GM19372 (cell line): ENCODE data around the gene TRHDE.

Experiments used
- ATAC-seq: cut with Tn5 transposase; IDR thresholded peaks from one replicate; pipeline ENCODE4 v1.9.1; 2021; ENCODE audit warnings: mild to moderate bottlenecking, low read depth, moderate library complexity; ENCODE audit not compliant: unreplicated experiment

TRHDE gene

DNA sequence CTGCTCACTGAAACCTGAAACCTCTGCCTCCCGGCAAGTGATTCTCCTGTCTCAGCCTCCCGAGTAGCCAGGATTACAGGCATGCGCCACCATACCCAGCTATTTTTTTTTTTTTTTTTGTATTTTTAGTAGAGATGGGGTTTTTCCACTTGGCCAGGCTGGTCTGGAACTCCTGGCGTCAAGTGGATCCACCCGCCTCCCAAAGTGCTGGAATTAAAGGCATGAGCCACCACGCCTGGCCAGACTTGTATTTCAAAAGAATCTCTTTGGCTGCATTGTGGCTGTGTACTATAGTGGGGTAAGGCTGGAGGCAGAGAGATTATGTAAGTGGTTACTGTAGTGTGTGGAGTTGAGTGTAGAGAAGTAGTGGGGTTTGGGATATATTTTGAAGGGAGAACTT is 35.1 kb downstream of the TRHDE start:
- no peak for ATAC-seq

DNA sequence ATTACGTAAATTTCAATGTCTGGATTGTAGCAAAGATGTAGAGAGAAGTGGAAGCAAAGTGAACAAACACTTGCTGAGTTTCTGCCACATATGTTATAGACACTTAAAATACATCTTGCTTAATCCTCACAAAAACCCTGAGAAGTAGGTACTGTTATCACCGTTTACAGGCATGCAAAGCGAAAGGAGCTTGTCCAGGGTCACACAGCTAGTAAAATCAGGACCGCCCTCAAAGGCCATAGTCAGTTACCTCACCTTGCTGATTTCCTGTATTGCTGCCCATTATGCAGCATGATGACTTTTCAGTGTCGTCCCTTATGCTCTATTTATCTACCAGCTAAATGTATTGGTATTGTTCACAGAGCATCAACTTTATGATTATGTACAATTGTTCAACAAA is 39.8 kb downstream of the TRHDE start:
- ATAC-seq: no peak

DNA sequence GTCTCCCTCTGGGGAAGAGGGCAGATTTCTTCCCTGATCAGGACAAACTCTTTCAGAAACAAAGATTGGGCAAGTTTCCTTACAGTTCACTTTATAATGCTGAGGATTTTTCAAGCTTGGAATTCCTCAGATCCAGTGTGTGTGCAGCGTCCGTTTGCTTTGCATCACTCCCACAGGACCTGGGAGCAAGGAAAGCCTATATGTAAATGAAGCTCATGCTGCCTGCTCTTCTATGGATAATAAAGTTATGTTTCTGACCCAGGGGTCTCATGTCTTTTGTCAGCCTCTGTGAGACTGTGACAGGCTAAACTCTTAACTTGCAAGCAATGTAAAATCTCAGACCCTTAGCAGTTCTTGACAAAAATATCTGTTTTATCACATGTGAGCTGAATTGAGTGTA is 41.6 kb downstream of the TRHDE start:
- no peak for ATAC-seq

DNA sequence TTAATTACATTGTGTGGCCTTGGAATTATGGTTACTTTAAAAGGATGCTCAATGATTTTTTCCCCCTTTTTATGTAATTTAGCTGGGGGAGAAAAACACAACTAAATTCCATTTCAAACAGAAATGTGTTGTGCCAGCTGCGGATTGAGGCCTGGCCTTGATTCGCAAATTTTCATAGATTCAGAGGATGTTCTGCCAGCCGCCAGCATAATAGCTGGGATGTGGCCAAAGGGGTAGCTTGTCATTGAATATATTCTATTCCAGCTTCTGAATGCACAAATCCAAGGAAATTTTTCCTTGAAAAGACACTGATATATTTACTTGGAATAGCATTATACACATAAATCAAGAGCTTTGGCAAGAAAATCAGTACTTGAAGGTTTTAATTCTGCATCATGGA is 43.7 kb downstream of the TRHDE start:
- no peak for ATAC-seq

DNA sequence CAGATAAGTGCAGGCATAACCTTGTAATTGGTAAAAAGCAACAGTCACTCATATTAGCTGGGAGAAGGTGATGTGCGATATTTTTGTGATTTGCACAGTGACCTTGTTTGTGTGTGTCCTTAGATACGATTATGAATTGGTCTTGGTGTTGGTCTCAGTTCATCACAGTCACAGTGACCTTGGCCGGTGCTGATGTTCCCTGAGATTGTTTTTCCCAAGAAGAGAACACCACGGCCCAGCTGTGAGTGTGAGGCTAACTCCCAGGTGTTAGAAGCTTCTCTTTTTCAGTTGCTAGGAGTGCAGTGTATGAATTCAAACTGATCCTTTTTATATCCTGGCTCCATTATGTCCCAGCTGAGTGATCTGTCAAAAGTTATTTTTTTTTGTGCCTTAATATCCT is 46.2 kb downstream of the TRHDE start:
- no peak for ATAC-seq

DNA sequence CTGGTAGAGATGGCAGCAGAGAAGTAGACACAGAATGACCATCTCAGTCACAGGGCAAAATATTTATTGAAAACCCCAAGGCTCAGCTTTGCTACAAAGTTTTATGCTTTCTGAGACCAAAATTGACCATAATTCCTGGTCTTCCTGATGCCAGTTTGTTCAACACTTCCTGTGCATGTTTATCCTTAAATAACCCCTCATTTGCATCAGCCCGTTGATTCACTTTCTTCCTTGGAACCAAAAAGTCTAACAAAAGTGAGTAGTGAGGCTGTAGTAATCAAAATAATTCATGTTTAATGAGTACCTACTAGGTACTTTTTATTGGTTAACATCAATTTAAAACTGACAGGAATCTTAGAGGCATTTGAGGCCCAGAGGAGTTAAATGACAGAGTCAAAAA is 51.7 kb downstream of the TRHDE start:
- no peak for ATAC-seq

DNA sequence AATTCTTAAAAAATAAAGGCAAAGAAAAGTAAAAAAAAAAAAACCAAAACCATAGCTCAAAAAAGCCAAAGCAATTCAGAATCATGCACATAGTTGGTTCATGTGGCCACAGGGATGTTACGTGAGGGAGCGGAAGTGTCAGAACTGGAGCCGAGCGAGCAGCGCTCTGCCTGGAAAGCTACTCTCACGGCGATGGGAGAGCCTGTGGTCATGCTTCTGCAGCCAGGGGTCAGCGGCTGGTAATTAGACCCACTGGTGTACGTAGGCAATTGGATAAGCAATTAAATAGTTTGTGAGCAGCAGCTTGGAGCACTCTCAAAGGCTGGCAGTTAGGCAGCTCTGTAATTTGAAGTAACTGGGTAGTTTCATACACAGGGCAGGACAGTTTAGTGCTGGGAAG is 58.1 kb downstream of the TRHDE start:
- no peak for ATAC-seq

DNA sequence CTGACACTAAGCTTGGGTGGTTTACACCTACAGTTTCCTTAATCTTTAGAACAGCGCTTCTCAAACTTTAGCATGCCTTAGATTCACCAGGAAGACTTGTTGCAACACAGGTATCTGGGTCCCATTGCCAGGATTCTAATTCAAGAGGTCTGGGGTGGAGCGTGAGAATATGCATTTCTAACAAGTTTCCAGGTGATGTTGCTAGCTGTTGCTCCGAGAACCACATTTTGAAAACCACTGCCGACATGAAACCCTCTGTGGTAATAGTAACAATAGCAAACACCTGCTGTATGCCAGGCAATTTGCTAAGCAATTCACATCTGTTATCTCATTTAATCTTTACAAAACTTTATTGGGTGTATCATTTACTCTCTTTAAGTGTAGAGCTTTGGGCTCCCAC is 58.6 kb downstream of the TRHDE start:
- no peak for ATAC-seq

DNA sequence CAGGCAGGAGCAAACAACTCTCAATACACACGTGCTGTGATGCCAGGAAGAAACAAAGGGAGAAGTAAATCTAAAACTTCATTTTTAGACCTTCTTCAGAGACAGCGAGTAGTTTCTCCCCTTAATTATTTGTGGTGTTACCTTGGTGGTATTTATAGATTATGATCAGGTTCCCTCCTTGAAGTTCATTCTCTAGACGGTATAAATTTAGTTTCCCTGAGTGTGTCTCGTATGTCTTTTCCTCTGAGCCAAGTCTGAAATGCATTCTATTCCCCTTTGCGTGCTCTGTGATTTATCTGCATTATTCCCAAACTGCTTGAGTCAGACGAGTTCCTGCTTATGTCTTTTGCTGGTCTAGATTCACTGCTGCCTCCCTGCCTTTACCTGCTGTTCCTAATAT is 65.2 kb downstream of the TRHDE start:
- no peak for ATAC-seq

DNA sequence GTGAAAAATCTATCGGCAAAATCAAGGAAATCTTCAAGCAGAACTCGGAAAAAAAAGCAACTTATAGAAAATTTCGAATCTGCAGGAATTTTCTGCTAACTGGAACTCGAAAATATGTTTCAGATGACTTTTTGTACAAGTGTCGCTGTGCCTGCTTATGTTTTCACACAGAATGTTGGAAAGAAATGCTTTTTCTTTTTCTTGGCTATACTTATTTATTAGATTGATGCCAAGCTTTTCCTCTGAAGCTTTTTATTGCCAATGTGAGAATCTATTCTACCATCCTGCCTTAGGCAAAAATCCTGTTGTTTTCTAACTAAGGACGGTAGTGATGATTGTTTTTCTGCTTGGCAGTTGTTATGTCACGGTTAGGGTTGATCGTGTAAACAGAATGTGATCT is 65.8 kb downstream of the TRHDE start:
- ATAC-seq: no peak

DNA sequence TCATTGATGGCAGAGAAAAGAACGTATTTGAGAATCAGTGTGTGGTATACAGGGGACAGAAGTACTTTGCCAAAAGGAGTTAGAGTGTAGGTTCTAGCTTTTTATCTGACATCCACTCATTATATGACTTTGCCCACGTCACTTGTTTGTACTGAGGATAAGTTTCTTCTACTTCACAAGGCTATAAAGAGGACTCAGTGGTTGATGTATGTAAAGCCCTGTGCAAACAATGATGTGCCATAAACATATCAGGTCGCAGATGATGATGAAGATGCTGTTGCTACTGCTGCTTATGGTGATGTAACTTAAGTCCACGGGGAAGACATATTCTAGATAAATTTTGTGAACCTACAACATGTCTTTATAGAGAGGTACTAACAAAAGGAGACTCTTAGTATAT is 66.3 kb downstream of the TRHDE start:
- ATAC-seq: no peak

DNA sequence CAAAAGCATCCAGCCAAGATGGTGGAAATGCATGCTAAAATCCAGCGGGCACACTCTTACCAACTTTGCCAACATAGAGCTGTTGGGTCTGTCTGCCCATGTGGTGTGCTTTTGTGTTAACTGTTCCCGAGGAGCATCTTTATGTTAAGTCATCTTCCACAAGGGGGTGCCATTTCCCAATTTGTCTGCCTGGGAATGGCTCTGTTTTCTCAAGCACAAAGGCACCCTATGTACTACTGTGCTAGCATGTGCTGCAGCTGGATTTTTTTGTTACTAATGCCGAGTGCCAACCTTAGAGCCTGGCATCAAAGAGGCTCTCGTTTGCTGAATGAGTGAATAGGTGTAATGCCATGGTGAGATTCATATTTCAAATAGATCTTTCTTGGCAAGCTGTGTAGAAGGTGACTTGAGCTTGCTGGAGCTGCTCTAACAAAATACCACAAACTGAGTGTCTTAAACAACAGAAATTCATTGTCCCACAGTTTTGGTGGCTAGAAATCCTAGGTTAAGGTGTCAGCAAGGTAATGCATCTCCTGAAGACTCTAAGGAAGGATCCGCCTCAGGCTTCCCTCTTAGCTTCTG is 74.3 kb downstream of the TRHDE start:
- peak; percentile 81 for ATAC-seq

DNA sequence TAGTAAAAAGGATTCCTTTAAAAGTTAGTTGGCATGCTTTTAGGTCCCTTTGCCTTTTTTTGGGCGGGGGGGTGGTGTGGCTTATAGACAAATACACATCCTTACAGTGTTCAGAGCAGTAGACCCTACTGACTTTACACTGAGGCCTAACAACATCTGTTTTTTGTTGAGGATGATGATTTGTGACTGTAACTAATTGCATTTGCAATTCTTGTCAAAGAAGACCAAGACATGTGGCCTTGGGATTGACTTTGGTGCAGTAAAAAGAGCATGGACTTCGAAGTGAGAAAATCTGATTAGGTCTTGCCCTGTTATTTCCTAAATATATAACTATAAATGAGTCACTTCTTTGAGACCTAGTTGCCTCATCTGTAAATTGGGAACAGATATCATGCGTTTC is 77.3 kb downstream of the TRHDE start:
- no peak for ATAC-seq

DNA sequence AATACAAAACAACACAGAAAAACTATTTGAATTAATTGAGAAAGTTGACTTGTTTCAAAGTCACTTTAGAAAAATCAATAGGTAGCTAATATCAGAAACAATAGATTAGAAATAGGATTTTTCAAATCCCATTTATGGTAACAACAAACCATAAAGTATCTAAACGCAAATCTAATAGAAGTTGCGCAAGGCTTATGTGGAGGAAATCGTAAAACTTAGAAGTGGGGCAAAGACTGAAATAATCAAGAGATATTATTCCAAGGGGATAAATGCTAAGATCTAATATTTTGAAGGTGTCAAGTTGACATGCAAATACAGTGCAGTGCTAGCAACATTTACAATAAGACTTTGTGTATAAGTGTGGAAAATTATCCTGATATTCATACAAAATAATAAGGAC is 87.2 kb downstream of the TRHDE start:
- ATAC-seq: no peak

DNA sequence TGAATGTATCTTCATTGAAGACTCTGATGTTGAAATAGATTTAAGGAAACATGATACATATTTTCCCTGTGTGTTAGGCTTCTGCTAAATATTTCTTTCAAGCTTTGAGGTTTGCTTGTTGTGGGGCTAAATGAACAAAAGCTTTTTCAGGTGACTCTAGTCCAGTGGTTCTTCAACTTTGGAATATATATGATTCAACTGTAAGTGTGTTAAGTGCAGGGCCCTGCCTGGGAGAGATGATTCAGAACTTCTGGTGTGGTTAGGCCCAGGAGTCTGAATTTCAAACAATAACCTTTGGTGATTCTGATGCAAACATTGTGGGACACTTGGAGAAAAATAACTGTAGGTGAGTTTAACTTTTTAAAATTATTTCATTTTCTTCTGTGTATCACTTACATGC is 93.0 kb downstream of the TRHDE start:
- no peak for ATAC-seq

DNA sequence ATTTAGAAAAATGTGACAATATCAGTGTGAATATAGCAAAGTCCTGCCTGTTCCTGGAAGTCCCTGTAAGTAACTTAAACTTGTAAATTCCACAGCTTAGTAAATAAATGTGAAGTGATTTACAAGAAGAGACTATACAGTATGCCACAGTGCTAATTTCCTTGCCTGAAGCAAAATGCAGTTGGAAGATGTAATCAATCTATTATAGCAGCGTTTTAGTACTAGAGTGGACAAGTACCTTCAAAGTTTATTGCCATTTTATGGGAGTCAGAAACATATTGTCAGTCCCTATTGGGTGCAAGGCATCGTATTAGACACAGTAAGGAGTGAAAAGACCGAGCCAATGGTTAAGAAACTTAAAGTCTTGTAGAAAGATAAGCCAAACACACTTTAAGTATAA is 94.1 kb downstream of the TRHDE start:
- no peak for ATAC-seq

DNA sequence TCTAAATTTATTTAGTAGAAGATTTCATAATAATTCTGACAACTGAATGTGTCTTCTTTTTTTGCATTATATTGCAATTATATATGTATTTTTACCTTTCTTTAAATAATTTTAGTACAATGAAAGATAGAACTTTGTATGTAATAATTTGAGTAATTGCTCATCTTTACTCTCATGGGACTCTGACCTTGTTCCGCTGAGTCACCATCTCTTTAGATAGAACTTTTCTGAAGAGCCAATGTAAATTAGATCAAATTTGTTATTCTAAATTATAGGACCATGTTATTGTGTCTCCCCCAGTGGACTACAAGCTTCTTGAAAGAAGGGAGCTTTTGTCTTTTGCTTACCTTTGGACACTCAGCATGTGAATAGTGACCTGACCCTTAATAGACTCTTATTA is 96.1 kb downstream of the TRHDE start:
- ATAC-seq: no peak

DNA sequence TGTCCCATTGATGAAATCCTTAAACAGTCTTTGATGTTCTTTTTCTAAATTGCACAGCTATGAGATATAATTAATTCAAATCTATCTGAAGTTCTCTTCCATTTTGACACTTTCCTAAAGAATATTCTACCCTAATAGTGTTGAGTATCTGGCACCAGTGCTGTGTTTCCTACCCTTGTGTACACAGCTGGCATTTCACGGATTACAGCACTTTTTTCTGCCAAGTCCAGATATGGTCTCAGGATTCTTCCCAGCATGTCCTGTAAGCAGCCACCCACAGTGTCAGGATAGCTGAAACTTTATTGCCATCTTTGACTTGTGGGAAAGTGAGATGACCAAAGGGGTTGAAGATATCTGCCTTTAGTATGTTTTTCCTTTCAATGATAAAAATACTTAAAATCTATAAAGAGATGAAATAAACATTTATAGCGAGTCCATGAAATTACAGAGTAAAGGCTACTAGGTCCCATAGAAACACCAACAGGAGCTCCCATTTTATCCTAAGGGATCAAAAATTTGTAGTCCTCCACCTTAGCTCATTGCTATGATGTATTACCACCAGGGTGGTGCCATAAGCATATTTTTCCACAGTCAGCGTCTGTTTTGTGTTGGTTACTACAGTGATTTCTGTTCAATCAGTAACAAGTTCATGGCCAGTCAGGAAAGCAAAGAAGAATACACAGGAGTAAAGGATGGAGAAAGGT is 96.7 kb downstream of the TRHDE start:
- ATAC-seq: no peak

DNA sequence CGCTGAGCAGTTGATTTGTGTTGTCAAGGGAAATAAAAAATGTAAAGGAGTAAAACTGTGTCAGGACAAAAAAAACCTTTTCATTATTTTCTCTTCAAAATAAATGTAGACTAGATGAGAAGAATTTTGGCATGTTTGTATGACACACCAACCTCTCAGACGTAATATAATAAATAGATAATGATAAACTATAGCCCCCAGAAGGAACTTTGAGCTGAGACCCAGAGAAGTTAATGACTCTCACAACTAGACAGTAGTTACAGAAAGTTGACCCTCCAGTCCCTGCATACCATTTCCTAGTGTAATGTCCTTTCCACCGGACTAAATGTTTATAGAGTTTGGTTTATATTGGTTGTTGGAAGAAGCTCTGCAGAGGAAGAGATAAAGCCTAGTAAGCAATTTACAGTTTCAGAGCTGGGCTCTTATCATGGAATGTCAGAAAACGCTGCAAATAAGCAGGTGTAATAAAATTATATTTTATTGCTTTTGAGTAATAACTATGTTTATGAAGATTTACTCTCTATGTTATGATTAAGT is 97.3 kb downstream of the TRHDE start:
- no peak for ATAC-seq

DNA sequence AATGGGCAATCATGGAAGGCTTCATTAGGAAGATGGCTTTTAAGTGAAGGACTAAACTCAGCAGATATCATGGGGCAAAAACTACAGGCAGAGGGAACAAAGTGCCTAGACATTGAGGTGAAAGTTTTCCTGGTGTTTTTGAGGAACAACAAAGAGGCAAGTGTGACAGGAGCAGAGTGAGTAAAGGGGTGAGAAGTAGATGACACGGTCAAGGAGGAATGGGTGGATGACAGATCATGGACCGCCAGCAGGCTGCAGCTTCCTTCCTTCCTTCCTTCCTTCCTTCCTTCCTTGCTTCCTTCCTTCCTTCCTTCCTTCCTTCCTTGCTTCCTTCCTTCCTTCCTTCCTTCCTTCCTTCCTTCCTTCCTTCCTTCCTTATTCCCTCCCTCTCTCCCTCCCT is 108.3 kb downstream of the TRHDE start:
- no peak for ATAC-seq

DNA sequence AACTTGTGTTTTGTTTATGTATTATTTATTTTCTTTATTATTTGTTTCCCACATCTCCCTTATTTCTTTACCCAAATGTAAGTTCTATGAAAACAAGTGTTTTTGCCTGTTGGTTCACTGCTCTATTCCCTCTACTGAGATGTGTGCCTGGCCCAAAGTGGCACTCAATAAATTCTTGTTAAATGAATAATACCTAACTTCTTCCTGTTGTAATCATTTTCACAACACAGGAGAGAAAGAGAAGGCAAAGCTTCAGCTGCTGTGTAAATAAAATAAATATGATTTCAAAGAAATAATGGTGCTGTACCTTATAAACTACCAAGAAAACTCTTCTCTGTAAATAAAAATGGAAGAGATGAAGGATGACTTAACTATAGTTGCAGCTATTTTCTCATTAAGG is 116.2 kb downstream of the TRHDE start:
- ATAC-seq: no peak

DNA sequence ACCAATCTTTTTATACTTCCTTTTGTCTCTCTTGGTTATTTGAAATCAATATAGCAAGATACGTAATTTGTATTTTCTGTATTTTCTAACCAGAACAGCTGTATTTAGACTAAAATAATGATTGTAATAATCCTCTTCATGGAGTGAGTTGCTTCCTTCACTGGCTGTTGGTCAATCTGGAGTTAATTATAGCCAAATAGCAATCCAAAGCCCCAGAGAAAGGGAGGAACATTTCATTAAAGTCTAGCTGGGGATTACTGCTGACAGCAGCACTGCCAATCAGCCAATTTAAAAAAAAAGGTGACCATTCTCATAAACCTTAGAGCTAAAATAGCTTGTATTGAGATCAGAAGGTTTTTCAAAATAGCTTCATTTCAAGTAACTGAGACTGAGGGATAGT is 118.0 kb downstream of the TRHDE start:
- ATAC-seq: no peak
